Stimulated activated naive B cell treated with anti-CD40 and anti-IgM and Interleukin-4, amounts not matched to agents 10 μg/mL and 1 μg/mL and 100 μg/mL, for 72 hours (primary cell): ENCODE results near the gene DNAJC11.
"Not testable (repeated sequence)": the region's sequence is repeated elsewhere in the genome, so short reads cannot be mapped to it uniquely, and the experiment has no call there.

Source experiments
- ATAC-seq, 2 donors: fragments of 150-1000 bp; cut with Tn5 transposase; replicated peaks; 2 replicates each; pipeline ENCODE4 v1.10.0; 2021; ENCODE audit warnings: moderate library complexity in 1 of 2
- DNase-seq: peaks from one replicate; pipeline ENCODE4 v3.0.0; 2021
- H3K27ac Mint-ChIP-seq: one replicate; pipeline ENCODE4 v1.8.0; 2022; ENCODE audit warnings: mild to moderate bottlenecking, mixed read lengths
- H3K27me3 Mint-ChIP-seq, 2 donors: one replicate each; pipeline ENCODE4 v1.8.0; 2022; ENCODE audit warnings: mixed read lengths in 2 of 2
- H3K36me3 Mint-ChIP-seq, 2 donors: one replicate each; pipeline ENCODE4 v1.8.0; 2022; ENCODE audit warnings: mixed read lengths in 2 of 2, mild to moderate bottlenecking in 1 of 2
- H3K4me1 Mint-ChIP-seq, 2 donors: one replicate each; pipeline ENCODE4 v1.8.0; 2022; ENCODE audit warnings: mixed read lengths in 2 of 2, mild to moderate bottlenecking in 1 of 2
- H3K4me3 Mint-ChIP-seq, 2 donors: one replicate each; pipeline ENCODE4 v1.8.0; 2022; ENCODE audit warnings: mild to moderate bottlenecking in 2 of 2, mixed read lengths in 2 of 2, moderate library complexity in 1 of 2
- H3K9me3 Mint-ChIP-seq, 2 donors: one replicate each; pipeline ENCODE4 v1.8.0; 2022; ENCODE audit warnings: mixed read lengths in 2 of 2, mild to moderate bottlenecking in 1 of 2

The DNAJC11 gene, protein sequence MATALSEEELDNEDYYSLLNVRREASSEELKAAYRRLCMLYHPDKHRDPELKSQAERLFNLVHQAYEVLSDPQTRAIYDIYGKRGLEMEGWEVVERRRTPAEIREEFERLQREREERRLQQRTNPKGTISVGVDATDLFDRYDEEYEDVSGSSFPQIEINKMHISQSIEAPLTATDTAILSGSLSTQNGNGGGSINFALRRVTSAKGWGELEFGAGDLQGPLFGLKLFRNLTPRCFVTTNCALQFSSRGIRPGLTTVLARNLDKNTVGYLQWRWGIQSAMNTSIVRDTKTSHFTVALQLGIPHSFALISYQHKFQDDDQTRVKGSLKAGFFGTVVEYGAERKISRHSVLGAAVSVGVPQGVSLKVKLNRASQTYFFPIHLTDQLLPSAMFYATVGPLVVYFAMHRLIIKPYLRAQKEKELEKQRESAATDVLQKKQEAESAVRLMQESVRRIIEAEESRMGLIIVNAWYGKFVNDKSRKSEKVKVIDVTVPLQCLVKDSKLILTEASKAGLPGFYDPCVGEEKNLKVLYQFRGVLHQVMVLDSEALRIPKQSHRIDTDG

DNA sequence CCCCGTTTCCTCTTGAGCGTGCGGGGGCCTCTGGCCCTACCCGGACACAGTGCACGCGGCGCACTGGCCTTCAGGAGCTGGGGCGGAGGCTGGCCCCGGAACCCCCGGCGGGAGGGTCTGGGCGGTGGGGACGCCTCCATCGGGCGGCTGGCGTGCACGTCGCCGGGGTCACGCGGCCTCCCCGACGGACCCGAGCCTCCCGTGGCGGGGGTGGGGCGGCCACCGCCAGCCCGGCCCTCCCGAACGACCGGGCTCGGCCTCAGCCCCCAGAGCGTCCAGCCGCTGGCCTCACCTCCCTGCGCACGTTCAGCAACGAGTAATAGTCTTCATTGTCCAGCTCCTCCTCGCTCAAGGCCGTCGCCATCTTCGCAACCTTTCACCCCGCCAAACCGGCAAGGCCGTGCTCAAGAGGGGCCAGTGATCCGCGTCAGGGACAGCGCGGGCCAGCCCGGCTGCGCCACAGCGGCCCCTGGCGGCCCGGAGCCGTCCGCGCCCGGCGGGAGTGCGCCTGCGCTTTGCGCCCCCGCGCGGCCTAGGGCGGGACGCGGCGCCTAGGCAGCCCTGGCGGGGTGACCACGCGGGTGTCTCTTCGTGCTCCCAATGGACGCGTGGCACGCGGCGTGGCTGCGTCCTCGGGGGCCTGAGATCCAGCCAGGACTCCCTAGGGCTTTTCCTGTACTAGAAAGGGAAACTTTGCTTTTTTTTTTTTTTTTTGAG is at the start of gene DNAJC11:
TSS of gene DNAJC11 (minus strand) at position 380 of the 717 bp plus-strand sequence. CDS start at position 364, 16 bp downstream.
- DNase-seq, result peak; percentile 92
- peak; percentile 96 for ATAC-seq
- Mint-ChIP-seq H3K9me3 (no peaks in the 10 kb centered on the region), H3K4me1 (peaks cover 22 to 48% of the 10 kb centered on the region in 2 donors), H3K27ac (peak within 1 kb of the TSS; percentile 96), H3K36me3 (peaks cover 5 to 10% of the 10 kb centered on the region in 2 donors), H3K4me3 (peak within 1 kb of the TSS; percentile 91), H3K27me3 (peaks cover 0 to under 1% of the 10 kb centered on the region in 2 donors)

DNA sequence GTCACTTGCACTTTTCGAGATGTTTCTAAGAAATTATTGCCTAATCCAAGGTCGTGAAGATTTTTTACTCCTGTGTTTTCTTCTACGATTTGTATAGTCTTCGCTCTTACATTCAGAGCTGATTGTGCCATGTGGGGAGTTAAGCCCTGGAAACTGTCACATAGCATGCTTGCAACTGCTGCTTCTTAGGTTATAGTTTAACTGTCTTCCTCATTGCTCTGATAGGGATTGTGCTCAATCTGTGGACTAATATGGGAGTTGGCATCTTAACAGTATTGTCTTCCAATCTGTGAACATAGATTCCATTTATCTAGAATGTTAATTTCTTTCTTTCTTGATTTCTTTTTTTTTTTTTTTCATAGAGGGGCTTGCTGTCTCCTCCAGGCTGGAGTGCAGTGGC is 48.9 kb upstream of the DNAJC11 start:
- no peaks in the 10 kb centered on the region for H3K4me1 Mint-ChIP-seq
- no peaks in the 10 kb centered on the region for H3K36me3 Mint-ChIP-seq
- DNase-seq (no peak), ATAC-seq (no peak)
- no peak overlapping the region for H3K4me3 Mint-ChIP-seq
- peaks cover 26 to 36% of the 10 kb centered on the region in 2 donors for H3K27me3 Mint-ChIP-seq
- no peak overlapping the region for H3K27ac Mint-ChIP-seq
- peaks cover 3 to 5% of the 10 kb centered on the region in 2 donors for H3K9me3 Mint-ChIP-seq

DNA sequence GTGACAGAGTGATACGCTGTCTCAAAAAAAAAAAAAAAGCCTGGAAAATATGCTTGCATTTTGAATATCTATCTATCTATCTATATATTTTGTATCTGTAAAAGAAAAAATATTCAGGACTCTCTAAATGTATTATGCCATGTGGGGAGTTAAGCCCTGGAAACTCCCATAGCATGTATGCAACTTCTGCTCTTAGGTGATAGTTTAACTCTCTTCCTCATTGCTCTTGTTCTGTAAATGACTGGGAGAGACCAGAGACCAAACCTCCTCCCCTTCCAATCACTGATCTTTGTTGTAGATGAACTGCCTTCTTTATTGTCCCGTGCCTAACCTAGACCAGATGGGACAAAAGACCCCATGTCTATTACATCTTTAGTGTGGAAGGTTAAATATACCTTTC is 46.1 kb upstream of the DNAJC11 start:
- no peak for DNase-seq
- Mint-ChIP-seq H3K9me3 (peaks cover 3 to 5% of the 10 kb centered on the region in 2 donors), H3K27ac (no peak overlapping the region), H3K36me3 (no peaks in the 10 kb centered on the region), H3K4me1 (peaks cover 12% of the 10 kb centered on the region in 2 donors), H3K27me3 (peaks cover 14 to 22% of the 10 kb centered on the region in 2 donors), H3K4me3 (no peak overlapping the region)
- no peak for ATAC-seq

DNA sequence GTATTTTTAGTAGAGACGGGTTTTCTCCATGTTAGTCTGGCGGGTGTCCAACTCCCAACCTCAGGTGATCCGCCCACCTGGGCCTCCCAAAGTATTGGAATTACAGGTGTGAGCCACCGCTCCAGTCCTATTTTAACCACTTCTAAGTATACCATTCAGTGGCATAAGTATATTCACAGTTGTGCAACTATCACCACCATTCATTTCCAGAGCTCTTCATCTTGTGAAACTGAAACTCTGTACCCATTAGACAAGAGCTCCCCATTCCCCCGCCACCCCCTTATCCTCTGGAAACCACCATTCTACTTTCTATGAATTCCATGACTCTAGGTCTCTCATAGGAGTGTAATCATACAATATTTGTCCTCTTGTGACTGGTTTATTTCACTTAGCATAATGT is 43.5 kb upstream of the DNAJC11 start:
- Mint-ChIP-seq H3K4me1 (peaks cover 12% of the 10 kb centered on the region in 2 donors), H3K27ac (no peak overlapping the region), H3K4me3 (no peak overlapping the region), H3K36me3 (no peaks in the 10 kb centered on the region), H3K27me3 (peaks cover 13 to 14% of the 10 kb centered on the region in 2 donors), H3K9me3 (peaks cover 5% of the 10 kb centered on the region in 2 donors)
- no peak for DNase-seq
- ATAC-seq, result peak in 1 of 2 donors; percentile 16

DNA sequence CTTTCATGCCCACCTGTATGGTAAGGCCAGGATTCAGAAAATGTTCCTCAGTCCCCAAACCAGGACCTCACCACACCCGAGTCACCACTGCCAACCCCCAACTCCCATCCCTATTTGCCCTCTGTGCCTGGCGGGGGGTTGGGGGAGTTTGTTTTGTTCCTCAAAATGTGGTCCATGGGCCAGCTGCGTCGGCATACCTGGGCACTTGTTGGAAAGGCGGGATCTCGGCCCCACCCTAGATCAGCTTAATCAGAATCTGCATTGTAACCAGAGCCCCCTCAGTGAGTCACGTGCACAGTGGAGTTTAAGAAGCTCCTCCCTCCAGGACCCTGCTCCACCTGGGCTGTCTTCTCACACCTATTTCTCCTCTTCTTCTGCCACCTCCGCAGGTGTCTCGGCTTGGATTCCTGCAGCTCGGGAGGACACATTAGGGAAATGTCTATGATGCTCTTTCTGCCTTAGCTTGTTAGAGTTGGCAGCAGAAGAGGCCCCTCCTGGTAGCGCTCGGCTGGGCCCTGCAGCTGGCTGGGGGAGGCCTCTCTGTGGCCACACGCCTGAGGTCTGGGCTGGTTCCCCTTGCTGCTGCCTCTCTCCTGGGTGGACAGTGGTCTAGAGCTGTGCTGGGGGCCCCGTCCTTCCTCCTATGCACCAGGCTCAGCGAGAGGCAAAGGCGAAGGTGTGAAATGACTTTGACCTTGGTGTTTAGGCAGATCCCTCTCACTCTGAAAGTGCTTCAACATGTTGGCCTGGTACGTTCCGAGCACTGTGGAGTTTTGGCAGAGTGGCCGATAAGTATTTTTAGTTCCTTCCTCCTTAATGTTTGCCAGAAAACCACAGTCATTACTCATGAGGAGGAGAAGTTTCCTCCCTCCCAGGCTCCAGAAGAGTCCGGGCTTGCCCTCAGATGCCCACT is 41.8 kb upstream of the DNAJC11 start:
- H3K27ac Mint-ChIP-seq, result peak overlapping the region; percentile 11
- H3K4me3 Mint-ChIP-seq, result peak overlapping the region in 1 of 2 donors; percentile 36
- peaks cover 0 to 2% of the 10 kb centered on the region in 2 donors for H3K9me3 Mint-ChIP-seq
- peak; percentile 76 to 83 for ATAC-seq
- peak; percentile 9 for DNase-seq
- peaks cover 12% of the 10 kb centered on the region in 2 donors for H3K4me1 Mint-ChIP-seq
- H3K36me3 Mint-ChIP-seq, result no peaks in the 10 kb centered on the region
- H3K27me3 Mint-ChIP-seq, result peaks cover 5 to 7% of the 10 kb centered on the region in 2 donors

DNA sequence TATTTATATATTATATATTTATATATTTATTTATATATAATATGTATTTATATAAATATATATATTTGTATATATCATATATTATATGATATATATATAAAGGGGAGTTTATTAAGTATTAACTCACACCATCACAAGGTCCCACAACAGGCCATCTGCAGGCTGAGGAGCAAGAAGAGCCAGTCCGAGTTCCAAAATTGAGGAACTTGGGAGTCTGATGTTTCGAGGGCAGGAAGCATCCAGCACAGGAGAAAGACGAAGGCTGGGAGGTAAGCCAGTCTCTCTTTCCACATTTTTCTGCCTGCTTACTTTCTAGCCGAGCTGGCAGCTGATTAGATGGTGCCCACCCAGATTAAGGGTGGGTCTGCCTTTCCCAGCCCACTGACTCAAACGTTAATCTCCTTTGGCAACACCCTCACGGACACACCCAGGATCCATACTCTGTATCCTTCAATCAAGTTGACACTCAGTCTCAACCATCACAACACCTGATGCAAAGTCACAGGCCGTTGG is 41.1 kb upstream of the DNAJC11 start:
- H3K9me3 Mint-ChIP-seq, H3K4me3 Mint-ChIP-seq, ATAC-seq: not testable (repeated sequence)

DNA sequence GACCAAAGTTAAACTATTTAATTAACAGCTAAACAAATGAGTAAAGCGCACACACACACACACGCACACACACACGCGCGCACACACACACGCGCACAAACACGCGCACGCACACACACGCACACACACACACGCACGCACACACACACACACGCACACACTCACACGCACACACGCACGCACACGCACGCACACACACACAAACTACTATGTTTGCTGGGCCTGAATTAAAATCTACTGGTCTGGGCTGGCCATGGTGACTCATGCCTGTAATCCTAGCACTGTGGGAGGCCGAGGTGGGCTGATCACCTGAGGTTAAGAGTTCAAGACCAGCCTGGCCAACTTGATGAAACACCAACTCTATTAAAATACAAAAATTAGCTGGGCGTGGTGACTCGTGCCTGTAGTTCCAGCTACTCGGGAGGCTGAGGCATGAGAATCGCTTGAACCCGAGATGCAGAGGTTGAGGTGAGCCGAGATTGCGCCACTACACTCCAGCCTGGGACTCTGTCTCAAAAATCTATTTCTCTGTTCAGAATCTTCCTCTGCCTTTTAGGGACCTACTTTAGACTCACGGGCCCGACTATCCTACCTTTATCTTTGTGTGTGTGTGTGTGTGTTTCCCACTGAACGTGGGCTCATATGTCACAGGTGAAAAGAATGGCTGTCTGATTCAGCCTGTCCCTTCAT is 37.5 kb upstream of the DNAJC11 start:
- Mint-ChIP-seq H3K27me3 (peaks cover 5% of the 10 kb centered on the region in 2 donors), H3K4me3 (no peak overlapping the region), H3K9me3 (peaks cover 0 to 2% of the 10 kb centered on the region in 2 donors), H3K36me3 (no peaks in the 10 kb centered on the region), H3K4me1 (peaks cover 12% of the 10 kb centered on the region in 2 donors), H3K27ac (no peak overlapping the region)
- DNase-seq, result no peak
- ATAC-seq, result no peak

More for the DNA sequence above, 41.1 kb upstream of the DNAJC11 start:
- not testable (repeated sequence) for DNase-seq, H3K27me3 Mint-ChIP-seq, H3K36me3 Mint-ChIP-seq, H3K27ac Mint-ChIP-seq
- H3K4me1 Mint-ChIP-seq, result peaks cover 12% of the 10 kb centered on the region in 2 donors

- H3K4me1 Mint-ChIP-seq, result no peaks in the 10 kb centered on the region
- H3K9me3 Mint-ChIP-seq, result no peaks in the 10 kb centered on the region
- ATAC-seq (no peak), DNase-seq (no peak)
- no peak overlapping the region for H3K27ac Mint-ChIP-seq
- peaks cover 5 to 17% of the 10 kb centered on the region in 2 donors for H3K27me3 Mint-ChIP-seq
- H3K36me3 Mint-ChIP-seq, result no peaks in the 10 kb centered on the region
- H3K4me3 Mint-ChIP-seq, result no peak overlapping the region
Measured at GRCh38 chr1:6732942-6733341, 31.3 kb upstream of the DNAJC11 start.

GRCh38 chr1:6731905-6732304 is 30.3 kb upstream of the DNAJC11 start:
- no peaks in the 10 kb centered on the region for H3K9me3 Mint-ChIP-seq
- no peak for ATAC-seq

GRCh38 chr1:6730880-6731279 is 29.3 kb upstream of the DNAJC11 start:
- ATAC-seq (no peak), DNase-seq (no peak)
- no peak overlapping the region for H3K27ac Mint-ChIP-seq
- no peaks in the 10 kb centered on the region for H3K4me1 Mint-ChIP-seq
- H3K27me3 Mint-ChIP-seq, result peaks cover 16 to 25% of the 10 kb centered on the region in 2 donors
- no peaks in the 10 kb centered on the region for H3K36me3 Mint-ChIP-seq
- H3K9me3 Mint-ChIP-seq, result no peaks in the 10 kb centered on the region
- no peak overlapping the region for H3K4me3 Mint-ChIP-seq

More at GRCh38 chr1:6731905-6732304, 30.3 kb upstream of the DNAJC11 start:
- Mint-ChIP-seq H3K4me3 (no peak overlapping the region), H3K36me3 (no peaks in the 10 kb centered on the region), H3K27ac (no peak overlapping the region), H3K4me1 (no peaks in the 10 kb centered on the region), H3K27me3 (peaks cover 9 to 17% of the 10 kb centered on the region in 2 donors)
- no peak for DNase-seq

- no peak overlapping the region for H3K4me3 Mint-ChIP-seq
- ATAC-seq, result no peak
- no peaks in the 10 kb centered on the region for H3K36me3 Mint-ChIP-seq
- H3K9me3 Mint-ChIP-seq, result no peaks in the 10 kb centered on the region
- peaks cover 18 to 27% of the 10 kb centered on the region in 2 donors for H3K27me3 Mint-ChIP-seq
- H3K4me1 Mint-ChIP-seq, result no peaks in the 10 kb centered on the region
- no peak for DNase-seq
- H3K27ac Mint-ChIP-seq, result no peak overlapping the region
Measured at GRCh38 chr1:6730473-6730872, 28.9 kb upstream of the DNAJC11 start.

GRCh38 chr1:6727535-6727934 is 25.9 kb upstream of the DNAJC11 start:
- Mint-ChIP-seq H3K36me3 (no peaks in the 10 kb centered on the region), H3K4me1 (no peaks in the 10 kb centered on the region), H3K27me3 (peaks cover 18 to 21% of the 10 kb centered on the region in 2 donors), H3K4me3 (no peak overlapping the region), H3K27ac (no peak overlapping the region), H3K9me3 (no peaks in the 10 kb centered on the region)
- ATAC-seq (peak; percentile 60 to 73), DNase-seq (peak; percentile 24)

DNA sequence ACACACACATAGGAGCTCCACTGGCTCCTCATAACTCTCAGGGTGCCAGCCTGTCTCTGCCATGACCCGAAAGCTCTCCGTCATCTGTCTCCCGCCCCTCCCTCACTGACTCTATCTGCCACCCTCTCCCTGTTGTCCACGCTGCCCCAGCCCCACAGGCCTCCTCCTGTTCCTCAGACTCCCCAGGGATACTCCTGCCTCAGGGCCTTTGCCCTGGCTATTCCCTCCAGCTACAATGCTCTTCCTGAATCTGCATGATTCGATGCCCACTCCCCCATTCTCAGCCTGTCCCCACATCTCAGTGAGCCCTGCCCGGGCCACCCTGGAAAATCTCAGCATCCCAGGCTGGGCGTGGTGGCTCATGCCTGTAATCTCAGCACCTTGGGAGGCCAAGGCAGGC is 24.6 kb upstream of the DNAJC11 start:
- no peak for DNase-seq
- Mint-ChIP-seq H3K4me3 (no peak overlapping the region), H3K27me3 (peaks cover 17 to 18% of the 10 kb centered on the region in 2 donors), H3K4me1 (no peaks in the 10 kb centered on the region), H3K9me3 (no peaks in the 10 kb centered on the region), H3K36me3 (no peaks in the 10 kb centered on the region), H3K27ac (no peak overlapping the region)
- no peak for ATAC-seq
